A549 (cell line): ENCODE data around the gene KANSL1.

ENCODE experiments used
- CBX8 ChIP-seq: fragments of 200-600 bp; sonication (generic); IDR thresholded peaks from 2 replicates; pipeline ENCODE4 v1.6.1; 2016
- HDAC2 ChIP-seq: fragments of 200-600 bp; sonication (generic); IDR thresholded peaks from 2 replicates; pipeline ENCODE4 v1.6.1; 2016
- JUNB ChIP-seq: fragments of >200 bp; sonication (Bioruptor Twin); formaldehyde crosslinking; IDR thresholded peaks from 2 replicates; pipeline ENCODE4 v1.6.1; 2016
- TF ChIP-seq, protein P1 (sequence below): IDR thresholded peaks from 2 replicates; pipeline ENCODE4 v1.6.1; 2012

GRCh38 chr17:46047856-46048255 is 145.4 kb downstream of the KANSL1 start:
- no peak for TF ChIP-seq CBX8
- no peak for TF ChIP-seq JUNB
- TF ChIP-seq, protein P1, sequence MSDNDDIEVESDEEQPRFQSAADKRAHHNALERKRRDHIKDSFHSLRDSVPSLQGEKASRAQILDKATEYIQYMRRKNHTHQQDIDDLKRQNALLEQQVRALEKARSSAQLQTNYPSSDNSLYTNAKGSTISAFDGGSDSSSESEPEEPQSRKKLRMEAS: no peak
- no peak for TF ChIP-seq HDAC2
